Left renal cortex interstitium (tissue), 4 donors: ENCODE results near the gene RTN4. TPM values are rescaled to one million over a fixed set of nuclear protein-coding genes. Genes with fewer than 3 reads are reported as not detected.
"Not testable (repeated sequence)": the region's sequence is repeated elsewhere in the genome, so short reads cannot be mapped to it uniquely, and the experiment has no call there.

ENCODE experiments used
- DNase-seq, 4 donors: peaks; one replicate each; pipeline ENCODE4 v3.0.0-alpha.2; 2013; ENCODE audit warnings: low read depth in 4 of 4, low spot score in 2 of 4, missing footprints in 1 of 4
- polyA plus RNA-seq, 4 donors: library from polyadenylated mRNA; unstranded; fragments of 120-200 nt; gene quantifications; one replicate each; pipeline ENCODE4 v1.2.1, GENCODE V29; 2013; ENCODE audit not compliant: insufficient read length in 4 of 4

The RTN4 gene, protein sequence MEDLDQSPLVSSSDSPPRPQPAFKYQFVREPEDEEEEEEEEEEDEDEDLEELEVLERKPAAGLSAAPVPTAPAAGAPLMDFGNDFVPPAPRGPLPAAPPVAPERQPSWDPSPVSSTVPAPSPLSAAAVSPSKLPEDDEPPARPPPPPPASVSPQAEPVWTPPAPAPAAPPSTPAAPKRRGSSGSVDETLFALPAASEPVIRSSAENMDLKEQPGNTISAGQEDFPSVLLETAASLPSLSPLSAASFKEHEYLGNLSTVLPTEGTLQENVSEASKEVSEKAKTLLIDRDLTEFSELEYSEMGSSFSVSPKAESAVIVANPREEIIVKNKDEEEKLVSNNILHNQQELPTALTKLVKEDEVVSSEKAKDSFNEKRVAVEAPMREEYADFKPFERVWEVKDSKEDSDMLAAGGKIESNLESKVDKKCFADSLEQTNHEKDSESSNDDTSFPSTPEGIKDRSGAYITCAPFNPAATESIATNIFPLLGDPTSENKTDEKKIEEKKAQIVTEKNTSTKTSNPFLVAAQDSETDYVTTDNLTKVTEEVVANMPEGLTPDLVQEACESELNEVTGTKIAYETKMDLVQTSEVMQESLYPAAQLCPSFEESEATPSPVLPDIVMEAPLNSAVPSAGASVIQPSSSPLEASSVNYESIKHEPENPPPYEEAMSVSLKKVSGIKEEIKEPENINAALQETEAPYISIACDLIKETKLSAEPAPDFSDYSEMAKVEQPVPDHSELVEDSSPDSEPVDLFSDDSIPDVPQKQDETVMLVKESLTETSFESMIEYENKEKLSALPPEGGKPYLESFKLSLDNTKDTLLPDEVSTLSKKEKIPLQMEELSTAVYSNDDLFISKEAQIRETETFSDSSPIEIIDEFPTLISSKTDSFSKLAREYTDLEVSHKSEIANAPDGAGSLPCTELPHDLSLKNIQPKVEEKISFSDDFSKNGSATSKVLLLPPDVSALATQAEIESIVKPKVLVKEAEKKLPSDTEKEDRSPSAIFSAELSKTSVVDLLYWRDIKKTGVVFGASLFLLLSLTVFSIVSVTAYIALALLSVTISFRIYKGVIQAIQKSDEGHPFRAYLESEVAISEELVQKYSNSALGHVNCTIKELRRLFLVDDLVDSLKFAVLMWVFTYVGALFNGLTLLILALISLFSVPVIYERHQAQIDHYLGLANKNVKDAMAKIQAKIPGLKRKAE
- polyA plus RNA-seq, result 100 to 1,000 TPM; 293 to 406 (median 341) TPM

DNA sequence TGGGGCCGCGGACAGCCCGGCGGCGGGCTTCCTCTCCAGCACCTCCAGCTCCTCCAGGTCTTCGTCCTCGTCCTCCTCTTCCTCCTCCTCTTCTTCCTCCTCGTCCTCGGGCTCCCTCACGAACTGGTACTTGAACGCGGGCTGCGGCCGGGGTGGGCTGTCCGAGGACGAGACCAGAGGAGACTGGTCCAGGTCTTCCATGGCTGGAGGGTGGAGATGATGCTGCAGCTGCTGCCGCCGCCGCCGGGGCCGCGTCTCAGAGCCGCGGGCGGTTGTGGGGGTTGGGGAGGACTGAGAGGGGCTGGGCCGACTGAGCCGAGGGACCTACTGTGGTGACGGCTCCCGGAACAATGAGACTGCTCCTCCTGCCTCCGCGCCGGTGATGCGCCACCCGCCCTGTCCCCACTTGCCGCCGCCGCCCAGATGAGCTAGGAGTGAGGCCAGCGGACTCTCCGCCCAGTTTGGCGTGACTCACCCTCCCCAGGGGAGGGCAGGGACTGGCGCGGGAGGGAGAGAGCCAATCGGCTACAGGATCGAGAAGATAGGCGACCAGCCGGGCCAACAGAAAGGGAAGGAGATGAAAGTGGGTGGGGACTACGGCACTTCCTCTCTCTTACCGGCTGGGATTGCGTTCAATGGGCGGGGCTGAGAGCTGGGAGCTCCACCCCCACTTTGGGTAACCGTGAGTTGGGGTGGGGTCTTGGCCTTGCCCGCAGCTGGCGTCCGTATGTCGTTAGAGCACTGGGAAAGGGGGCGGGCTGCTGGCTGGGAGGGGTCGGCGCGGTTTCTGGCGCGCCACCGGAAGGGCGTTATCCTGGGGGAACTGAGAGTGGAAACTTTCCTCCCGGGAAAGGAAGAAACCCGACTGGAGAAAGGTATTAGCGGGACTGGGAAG, at the start of gene RTN4:
Gene RTN4, minus strand, starts transcription at position 352 of the 895 bp plus-strand sequence. Its CDS starts 151 bp downstream, at position 201.
- peak; percentile 89 to 98 (median 94) for DNase-seq

GRCh38 chr2:55099493-55099877, 49.2 kb upstream of the RTN4 start:
- DNase-seq, result no peak

- no peak for DNase-seq
Observed at GRCh38 chr2:55097461-55098410, 47.5 kb upstream of the RTN4 start.

- no peak for DNase-seq
Observed at GRCh38 chr2:55097082-55097460, 46.8 kb upstream of the RTN4 start.

DNA sequence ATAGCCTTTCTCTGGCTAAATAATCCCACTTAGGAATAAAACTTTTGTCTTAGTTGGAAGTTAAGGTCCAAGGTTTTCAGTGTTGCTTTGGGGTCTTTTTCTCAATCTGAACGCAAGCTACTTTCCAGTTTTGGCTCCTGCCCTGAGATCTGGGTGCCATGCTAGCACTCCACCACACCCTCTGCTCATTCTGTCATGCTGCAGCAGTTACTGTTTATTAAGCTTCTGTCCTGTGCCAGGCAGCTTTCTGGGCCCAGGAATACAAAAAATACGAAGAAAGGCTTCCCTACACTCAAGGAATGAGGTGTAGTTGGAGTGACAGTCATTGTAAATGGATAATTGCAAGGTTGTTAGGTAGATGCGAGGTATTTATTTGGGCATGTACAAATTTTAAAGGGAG, 46.3 kb upstream of the RTN4 start:
- DNase-seq, result no peak

- no peak for DNase-seq
Observed at GRCh38 chr2:55093381-55093780, 43.1 kb upstream of the RTN4 start.

GRCh38 chr2:55092439-55092838, 42.2 kb upstream of the RTN4 start:
- DNase-seq, result no peak

GRCh38 chr2:55091681-55092080, 41.4 kb upstream of the RTN4 start:
- not testable (repeated sequence) for DNase-seq

- DNase-seq, result no peak
Observed at GRCh38 chr2:55090702-55091101, 40.5 kb upstream of the RTN4 start.

GRCh38 chr2:55089726-55090125, 39.5 kb upstream of the RTN4 start:
- no peak for DNase-seq

GRCh38 chr2:55088400-55088799, 38.1 kb upstream of the RTN4 start:
- no peak for DNase-seq

- DNase-seq, result no peak
Observed at GRCh38 chr2:55087936-55088335, 37.7 kb upstream of the RTN4 start.

DNA sequence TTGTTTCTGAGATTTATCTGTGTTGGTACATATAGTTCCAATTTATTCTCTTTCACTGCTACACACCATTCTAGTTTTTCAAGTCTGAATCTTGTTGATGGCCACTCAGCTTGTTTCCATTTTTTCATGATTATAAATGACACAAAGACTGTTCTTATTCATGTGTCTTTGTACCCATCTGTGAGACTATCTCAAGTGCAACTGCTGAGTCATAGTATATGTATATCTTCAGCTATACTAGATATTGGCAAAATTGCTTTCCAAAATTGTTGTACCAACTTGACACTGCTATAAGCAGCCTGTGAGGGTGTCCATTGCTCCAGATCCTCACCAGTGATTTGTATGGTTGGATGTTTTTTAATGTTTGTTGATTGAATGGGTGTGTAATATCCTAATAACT, 37.2 kb upstream of the RTN4 start:
- no peak for DNase-seq

DNA sequence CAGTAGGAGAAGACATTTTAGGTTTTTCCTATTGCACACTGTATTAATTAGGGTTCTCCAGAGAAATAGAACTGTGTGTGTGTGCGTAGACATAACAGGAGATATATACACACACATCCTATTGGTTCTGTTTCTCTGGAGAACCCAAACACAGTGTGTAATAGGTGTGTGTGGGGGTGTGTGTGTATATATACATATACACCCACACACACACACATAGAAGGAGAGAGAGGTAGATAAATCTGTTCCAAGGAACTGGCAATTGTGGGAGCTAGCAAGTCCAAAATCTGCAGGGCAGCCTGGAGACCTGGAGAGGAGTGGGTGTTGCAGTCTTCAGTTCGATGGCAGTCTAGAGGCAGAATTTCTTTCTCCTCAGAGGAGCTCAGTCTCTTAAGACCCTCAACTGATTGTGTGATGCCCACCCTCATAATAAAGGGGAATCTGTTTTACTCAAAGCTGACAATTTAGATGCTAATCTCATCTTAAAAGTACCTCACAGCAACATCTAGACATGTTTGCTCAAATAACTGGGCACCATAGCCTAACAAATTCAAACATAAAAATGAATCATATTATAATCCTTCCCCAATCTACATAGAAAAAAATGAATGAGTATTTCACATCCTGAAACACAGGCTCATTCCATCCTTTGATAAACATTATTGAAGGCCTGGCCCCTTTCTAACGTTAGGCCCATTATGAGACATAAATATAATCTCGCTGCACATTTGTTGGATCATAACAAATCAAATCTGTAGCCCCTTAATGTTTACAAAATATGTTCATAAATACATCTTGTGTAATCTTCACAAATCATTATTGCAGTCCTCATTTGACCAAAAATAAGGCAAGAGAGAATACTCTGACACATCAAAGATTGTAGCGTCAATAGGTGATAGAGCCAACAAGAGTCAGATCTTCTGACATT, 35.1 kb upstream of the RTN4 start:
- DNase-seq, result no peak

GRCh38 chr2:55084641-55085040, 34.4 kb upstream of the RTN4 start:
- DNase-seq, result no peak

GRCh38 chr2:55080204-55080738, 30.0 kb upstream of the RTN4 start:
- no peak for DNase-seq

DNA sequence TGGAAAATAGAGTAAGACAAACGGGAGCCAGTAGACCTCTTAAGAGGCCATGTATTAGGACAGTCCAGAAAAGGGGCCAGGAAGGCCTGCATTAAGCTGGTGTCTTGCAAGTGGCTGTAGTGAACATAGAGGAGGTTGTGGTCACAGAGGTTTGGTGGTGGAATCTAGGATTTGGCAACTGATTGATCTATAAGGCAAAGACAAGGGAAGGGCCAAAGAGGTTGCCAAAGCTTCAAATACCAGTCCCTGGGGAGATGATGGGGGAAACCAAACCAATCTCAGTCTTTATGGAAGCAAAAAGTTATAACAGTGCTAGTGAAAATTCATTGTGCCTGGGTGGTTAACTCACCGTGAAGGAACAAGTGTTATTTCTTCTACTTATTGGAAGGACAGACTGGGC, 28.7 kb upstream of the RTN4 start:
- DNase-seq, result no peak

- no peak for DNase-seq
Observed at GRCh38 chr2:55076721-55077120, 26.5 kb upstream of the RTN4 start.
